GM21576 (cell line): Measurements from ENCODE around the gene SATB2.

Source experiments
- ATAC-seq: cut with Tn5 transposase; IDR thresholded peaks from one replicate; pipeline ENCODE4 v1.9.1; 2021; ENCODE audit warnings: mild to moderate bottlenecking, moderate library complexity; ENCODE audit not compliant: unreplicated experiment

Gene SATB2

DNA sequence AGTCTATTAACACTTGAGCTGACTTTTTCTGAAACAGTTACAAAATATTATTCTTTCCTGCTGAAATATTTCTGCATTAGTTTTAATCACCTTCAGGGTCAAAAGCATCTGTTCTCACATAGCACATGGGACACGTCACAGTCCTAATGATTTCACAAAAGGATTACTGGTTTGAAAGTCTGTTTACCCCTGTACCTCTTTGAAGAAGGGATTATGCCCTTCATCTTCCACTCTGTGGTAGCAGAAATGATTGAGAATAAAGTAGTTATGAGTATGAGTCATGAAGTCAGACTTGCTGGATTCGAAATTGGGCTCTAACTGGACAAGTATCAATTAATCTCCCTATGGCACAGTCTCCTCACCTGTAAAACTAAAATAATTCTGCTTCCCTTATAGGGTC is 121.2 kb downstream of the SATB2 start:
- no peak for ATAC-seq

DNA sequence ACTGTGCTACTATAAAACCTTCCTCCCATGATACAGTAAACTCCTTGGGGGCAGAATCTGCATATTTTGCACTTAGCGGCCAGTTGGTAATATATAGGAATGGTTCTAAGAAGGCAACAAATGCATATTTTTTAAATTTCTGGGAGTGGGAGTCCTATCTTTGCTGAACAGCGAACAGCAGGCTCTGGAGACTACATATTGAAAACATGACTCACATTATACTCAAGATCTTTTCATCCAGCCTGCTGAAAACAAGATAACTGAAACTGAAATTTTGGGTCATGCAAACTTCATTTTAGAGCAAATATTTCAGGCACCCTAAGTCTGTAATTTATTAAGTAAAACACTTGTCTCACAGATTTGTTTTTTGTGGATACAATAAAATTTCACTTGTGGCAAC is 122.2 kb downstream of the SATB2 start:
- no peak for ATAC-seq

DNA sequence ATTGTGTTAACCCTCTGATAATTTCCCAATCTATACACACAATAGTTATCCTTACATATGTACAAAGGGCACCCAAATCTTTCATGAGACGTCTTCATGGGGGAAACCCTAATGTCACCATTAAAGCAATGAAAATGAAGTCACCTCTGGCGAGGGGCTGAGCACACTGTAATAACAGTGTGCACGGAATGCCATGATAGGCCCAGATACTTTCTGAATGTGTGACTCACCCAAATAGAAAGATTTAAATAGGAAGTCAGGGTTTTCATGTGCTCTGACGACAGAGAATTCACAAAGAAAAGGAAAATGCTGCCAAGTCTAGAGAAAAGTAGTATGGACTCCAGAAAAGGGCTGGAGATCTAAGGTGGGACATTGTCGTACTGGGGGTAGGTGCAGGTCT is 128.3 kb downstream of the SATB2 start:
- ATAC-seq: no peak

DNA sequence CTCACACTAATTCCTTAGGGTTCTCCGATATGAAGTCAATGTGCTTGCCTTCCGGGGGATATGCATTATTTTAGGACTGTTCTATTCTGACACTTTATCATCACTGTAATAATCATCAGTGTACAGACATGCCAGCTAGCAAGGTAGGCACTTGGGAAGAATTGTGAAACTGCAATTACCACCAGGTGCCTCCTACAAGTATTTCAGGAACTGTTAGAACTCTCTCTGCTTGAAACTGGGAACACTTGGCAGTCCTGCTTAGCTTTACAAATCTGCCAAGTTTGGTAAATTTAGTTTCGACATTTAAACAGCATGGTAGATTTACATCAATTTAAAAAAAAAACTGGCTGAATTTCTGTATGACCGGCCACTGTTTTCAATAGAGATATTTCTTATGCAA is 128.7 kb downstream of the SATB2 start:
- ATAC-seq: no peak

DNA sequence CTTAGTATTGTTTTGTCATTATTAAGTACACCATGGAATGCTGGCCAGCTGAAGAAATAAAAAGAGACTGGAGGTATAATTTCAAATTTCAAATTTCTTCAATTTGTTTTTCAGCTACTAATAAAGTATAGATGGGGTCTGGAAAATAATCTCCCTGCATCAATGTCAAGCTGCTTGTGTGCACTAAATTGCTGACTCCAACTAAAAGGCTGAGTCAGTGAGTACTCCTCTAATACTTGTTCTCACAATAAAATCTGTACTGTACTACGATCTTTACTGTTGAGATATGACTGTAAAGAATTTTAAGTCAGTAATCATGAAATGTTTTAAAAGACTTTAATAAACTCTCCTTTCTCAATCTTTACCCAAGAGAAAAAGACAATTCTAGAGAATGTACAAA is 131.9 kb downstream of the SATB2 start:
- ATAC-seq: no peak

DNA sequence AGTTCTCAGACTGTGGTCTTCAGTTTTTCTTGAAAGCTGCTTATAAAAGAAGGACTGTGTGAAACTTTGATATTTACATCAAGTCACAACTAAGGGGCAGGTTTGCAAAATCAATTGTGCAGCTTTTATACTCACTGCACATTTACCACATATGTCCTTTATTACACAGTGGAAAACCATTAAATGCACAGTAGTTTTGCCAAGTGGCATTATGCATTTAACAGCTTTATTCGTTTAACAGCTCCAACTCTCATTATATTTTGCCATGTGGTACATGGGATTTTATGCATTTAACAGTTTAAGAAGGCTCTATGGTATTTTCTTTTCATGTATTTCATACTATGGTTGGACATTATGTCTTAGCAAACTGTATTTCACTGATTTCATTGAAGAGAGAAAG is 135.6 kb downstream of the SATB2 start:
- ATAC-seq: no peak

DNA sequence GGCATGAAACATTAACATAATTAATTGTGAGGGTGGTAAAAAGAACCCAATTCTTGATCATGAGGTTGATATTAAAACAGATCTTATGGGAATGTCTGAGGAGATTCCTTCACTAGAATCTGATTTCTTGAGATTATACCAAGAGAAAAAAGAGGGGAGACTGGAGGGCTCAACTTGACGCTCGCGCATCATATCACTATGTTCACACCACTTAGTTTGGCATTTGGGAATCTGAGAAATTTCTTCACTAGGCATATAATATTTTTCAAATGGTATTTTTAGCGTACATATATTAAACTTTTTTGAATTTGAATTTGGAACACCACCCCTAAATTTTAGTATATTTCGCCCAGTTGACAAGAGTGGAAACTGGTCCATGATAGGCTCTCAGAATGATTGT is 140.1 kb downstream of the SATB2 start:
- no peak for ATAC-seq

DNA sequence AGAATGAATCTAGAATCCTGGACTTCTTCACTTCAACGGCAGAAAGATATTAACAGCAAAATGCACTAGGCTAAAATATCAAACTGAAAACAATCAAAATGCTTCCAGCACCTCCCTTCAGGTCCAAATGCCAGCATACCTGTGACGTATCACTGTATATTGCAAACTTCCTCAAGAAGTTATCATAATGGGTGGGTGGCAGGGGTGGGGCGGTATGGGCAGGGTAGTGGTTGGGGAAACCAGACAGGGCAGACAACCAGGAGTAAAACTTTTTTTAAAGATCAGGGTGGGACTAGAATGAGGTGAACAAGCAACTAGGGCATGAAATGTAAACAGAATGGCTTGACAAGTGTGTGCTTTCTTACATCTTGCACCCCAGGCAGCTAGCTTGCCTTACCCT is 140.9 kb downstream of the SATB2 start:
- ATAC-seq: no peak

DNA sequence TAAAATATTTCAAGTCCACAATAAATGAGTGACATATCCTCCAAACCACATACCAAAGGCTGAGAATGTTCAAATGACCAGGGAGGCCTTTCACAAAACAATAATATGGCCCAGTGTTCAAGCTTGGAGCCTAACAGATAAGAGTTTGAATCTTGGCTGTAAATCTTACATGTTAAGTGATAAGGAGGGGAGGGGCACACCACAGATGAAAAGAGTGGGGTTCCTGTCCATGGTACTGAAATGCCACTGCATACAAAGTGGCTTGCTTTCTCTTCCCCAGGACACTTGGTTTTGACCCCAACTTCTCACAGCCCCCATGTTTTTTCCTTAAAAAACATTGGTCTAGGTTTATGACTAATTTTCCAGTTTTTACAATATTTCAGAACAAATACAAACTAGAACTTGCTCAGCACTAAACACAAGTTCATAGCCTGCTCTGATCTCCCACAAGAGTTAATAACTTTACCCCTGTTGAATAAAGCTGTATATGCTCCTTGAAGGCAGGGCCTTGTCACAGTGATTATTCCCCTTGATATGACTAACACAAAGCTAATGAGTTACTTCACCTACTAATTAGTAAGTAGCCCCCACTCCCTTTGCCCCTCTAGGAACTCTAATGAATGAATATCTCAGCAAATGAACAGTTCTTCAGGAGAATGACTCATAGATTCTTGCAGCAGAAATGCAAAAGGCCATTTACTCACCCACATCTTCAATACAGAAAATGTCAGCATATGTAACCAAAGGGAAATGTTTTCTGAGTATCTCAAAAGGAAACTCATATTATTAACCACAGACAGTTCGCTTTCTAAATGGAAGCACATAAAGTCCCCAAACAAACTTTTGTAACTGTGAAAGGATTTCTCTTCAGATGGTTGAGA is 142.2 kb downstream of the SATB2 start:
- no peak for ATAC-seq

DNA sequence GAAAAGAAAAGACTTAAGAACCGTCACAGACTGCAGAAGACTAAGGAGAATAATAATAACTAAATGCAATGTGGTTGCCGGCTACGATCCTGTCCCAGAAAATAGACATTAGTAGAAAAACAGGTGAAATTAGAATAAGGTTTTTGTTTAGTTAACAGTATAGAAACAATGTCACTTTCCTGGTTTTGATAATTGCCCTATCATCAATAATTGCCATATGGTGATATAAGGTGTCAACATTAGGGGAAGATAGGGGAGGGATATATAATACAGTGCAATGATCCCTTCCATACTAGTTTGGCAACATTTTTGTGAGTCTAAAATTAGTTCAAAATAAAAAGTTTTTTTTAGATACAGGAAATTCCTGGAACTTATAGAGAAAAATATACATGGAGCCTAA is 144.8 kb downstream of the SATB2 start:
- ATAC-seq: no peak

DNA sequence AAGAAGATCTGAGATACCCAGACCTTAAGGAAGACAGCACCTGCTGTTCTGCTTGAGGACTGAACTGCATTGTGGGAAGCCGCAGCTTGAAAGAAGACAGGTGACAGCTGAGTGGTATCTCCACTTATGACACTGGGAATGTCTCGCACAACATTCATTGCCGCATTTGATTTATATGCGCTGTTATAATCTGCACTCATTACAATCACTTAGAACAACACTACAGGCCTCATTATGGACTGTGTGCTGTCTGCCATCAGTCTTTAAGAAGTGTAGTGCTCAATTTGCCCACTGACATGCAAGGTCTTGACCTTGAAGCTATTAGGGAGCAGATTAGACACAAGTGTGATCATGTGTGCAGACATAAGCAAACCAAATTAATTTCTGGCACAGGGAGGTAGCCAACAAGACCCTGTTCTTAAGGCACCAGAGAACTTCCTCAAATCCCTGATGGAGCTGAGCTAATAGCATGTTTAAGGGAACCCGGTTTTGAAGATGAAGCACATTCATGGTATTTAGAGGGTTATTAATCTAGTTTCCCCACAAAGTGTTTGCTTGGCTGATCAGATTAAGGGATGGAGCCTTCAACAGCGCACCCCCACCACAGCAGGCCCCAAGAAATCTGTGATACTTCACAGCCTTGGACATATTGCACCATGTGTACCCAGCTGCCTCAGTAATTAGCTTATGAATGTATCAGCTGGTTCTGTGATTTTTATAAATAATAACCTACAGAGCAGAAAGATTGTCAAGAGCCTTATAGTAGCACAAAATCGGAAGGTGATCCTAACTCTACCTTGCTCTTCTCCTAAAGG is 146.8 kb downstream of the SATB2 start:
- ATAC-seq: no peak

DNA sequence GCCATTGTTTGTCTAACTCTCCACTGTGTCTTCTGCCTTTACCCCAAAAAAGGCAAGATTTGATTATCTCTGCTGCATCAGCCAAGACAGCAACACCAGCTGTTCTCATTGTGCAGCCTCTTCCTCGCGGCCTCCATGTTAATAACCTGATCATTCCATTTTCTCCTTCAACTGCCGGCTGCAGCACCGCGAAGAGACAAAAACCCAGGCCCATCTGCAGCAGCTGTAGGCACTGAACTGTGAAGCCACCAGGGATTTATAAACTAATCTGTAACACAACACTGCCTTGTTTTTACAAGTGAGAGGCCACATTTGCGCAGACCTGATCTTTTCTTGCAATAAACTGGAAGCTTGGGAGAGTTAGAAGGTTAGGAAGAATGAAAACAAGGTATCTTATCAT is 147.8 kb downstream of the SATB2 start:
- ATAC-seq: no peak

DNA sequence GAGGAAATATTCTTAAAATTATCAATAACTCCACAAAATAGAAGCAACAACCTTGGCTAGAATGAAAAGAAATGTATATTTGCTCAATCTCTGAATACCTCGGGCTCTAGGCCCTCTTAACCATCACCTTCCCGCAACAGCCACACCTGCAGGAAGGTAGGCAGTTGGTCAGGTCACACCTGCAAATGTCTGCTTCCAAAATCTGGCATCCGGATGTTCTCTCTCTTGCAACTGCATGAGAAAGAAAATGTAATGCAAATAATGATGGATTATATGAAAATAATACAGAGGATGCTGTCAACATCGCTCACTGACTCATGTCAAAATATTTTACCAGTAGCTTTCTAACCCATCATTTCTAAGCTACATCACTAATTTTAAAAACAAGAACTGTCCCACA is 148.3 kb downstream of the SATB2 start:
- ATAC-seq: no peak

DNA sequence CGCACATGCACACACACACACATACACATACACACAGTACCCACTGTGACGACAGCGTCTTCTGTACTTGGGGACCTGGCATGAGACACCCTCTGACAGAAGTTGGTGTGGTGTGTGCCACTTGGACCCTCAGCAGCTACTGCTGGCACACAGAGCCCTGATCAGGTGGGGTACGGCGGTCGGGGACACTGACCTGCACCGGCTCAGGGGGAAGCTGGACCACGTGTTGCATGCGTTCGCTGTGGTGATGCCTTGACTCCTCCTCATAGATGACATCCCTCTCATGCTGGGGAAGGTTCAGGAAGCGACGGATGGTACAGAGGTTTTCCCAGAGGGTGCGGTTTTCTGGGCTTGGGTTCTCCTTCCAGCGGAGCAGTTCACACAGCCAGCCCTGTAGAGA is 149.2 kb downstream of the SATB2 start:
- no peak for ATAC-seq

DNA sequence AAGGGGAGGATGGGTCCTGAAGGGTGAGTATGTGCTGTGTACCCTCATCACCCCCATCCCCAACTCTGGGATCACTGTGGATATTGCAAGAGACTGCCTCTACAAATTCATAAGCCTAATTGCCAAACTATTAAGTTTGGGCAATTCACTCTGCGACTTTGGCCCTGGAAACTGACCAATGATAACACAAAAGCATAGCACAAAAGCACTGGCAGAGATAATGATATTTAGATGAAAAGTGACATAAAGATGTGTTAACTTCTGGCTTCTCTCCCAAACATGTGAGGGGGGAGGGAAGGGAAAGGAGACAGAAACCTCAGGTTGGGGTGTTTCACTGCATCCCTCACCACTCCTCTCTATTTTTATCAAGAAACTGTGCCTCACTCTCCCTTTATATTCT is 150.3 kb downstream of the SATB2 start:
- ATAC-seq: no peak

DNA sequence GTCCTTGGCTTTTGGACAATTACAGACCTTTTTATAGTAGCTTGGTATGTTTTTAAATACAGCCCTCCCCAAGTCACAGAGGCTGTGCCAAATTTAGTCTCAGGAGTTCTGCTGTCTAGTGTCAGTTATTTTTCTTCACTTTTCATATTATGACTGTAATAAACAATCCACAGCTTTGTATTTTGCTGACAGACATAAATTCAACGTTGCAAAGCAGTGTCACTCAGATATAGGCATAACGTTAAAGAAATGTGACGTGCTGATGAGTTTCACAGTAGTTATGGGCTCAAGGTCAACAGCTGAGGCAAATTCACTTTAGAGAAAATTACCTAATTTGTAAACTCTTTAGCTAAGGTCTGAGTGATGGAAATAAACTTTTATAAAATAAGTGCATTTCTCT is 151.6 kb downstream of the SATB2 start:
- no peak for ATAC-seq

DNA sequence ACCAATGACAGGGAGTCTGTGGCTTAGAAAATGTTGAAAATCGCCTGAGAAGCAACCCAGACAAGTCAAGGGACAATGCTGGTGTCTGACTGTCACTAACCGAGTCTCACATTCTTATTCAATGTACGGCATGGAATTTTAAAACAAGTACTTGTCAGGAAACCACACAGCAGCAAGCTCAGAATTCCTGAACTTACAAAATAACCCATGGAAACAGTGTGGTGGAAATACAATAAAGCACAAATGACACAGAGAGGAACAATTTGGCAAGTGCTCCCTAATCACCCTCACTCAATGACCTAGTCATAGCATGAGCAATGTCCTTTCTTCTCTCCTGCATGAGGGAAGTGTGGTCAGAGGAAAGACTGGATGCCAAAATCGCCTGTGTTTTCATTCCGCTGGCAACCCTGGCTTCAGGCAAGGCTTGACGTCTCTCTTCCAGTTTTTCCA is 154.0 kb downstream of the SATB2 start:
- ATAC-seq: no peak

DNA sequence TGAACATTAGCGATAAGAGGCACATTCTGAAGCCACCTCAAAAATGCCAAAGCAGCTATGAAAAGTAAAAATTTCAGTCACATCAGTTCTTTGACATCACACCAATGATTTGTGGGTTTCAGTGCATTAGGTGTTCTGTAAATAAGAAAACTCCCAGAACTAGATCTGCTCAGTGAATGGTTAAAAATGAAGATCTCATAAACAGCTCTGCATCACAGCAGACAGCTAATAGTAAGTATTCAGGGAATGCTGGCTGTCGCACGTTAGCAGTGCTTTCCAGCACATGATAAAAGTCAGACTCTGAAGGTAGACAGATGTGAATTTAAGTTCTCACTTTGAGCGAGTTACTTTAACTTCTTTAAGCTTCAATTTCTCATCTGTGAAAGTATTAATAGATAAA is 154.9 kb downstream of the SATB2 start:
- ATAC-seq: no peak

DNA sequence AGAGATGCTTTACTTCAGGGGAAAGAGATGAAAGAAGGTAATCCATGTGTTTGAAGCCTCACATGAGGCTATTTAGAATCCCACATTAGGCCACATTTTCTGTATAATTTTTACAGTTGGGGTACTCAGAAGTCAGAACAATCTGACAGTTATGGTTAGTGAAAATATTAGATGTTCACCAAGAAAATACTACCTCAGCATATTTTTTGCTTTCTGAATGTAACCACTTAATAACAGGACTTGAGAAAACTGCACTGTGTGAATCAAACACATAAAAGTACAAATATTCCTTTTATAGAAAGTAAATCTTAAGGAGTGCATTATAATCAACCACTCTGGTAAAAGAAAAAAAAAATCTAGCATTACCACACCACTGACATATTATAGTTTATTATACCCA is 169.3 kb downstream of the SATB2 start:
- ATAC-seq: no peak

DNA sequence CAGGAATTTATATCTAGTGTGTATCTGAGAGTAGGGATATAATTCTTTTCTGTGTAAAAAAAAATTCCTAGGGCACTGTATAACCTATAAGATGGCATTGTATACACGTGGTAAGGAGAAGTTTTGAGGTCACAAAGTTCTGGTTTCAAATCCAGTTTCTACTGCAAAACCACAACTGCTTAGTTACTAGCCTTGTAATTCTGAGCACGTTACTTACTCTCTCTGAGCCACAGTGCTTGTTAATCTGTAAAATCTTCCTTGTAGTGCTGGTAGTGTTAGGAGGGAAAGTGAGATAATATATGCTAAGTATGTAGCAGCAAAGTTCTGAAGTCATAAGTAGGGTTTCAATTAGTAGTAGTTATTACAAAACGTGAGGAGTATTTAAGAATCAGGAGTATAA is 175.4 kb downstream of the SATB2 start:
- no peak for ATAC-seq

DNA sequence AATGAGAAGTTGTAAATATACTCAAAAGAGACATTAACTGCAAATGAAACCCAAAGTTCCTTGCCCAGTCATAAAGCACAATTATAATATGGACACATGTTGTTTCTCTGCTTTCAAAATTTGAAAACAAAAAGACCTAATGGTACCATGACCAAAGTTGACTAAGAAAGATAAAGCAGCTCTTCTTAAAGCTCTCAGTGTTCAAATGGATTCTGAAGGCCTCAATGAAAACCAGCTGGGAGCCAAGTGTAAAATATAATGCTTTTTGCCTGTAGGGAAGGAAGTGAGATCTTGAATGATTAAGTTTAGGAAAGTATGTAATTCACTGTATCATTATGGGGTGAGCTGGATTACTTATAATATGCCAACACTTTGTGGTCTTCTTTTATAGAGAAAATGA is 178.6 kb downstream of the SATB2 start:
- ATAC-seq: no peak

DNA sequence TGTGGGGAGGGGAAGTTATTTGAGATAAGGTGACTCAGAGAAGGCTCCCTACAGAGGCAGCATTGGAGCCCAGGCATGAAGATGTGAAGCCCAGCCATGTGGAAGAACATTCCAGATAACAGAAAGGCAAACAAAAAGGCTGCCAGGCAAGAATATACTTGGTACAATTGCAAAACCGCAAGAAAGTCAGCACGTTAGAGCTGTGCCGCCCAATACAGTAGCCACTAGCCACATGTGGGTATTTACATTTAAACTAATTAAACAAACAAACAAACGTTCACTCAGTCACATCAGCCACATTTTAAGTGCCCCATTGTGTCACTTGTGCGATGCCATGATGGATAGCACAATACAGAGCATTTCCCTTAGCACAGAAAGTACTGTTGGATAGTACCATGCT is 179.6 kb downstream of the SATB2 start:
- ATAC-seq: no peak
